Adrenal gland (tissue), 12 donors: ENCODE measurements around the gene MS4A6A. TPM values are rescaled to one million over a fixed set of nuclear protein-coding genes. Genes with fewer than 3 reads are reported as not detected.
"Not testable (repeated sequence)": the region's sequence is repeated elsewhere in the genome, so short reads cannot be mapped to it uniquely, and the experiment has no call there.

ENCODE experiments used
- DNase-seq, 7 donors: peaks; one replicate each; pipeline ENCODE4 v3.0.0-alpha.2; 2019 to 2020
- H3K27ac ChIP-seq, 5 donors: fragments of 200-600 bp; sonication (generic) in 4 of 5; 1 replicate in 3 of 5; 2 replicates in 2 of 5; pipeline versions ENCODE4 v1.5.1 to v1.8.0; 2016 to 2020; ENCODE audit warnings: mild to moderate bottlenecking in 1 of 5
- H3K27me3 ChIP-seq: fragments of 200-600 bp; 2 replicates; pipeline ENCODE4 v1.8.0; 2021
- H3K36me3 ChIP-seq, 2 donors: fragments of 200-600 bp; replicated peaks in 1 of 2; 1 replicate in 1 of 2; 2 replicates in 1 of 2; pipeline versions ENCODE4 v1.5.1 to v1.8.0; 2018 to 2022
- H3K4me1 ChIP-seq, 2 donors: fragments of 200-600 bp; replicated peaks in 1 of 2; 1 replicate in 1 of 2; 2 replicates in 1 of 2; pipeline versions ENCODE4 v1.5.1 to v1.8.0; 2018 to 2021
- H3K4me3 ChIP-seq, 4 donors: fragments of 200-600 bp; sonication (generic) in 3 of 4; one replicate each; pipeline ENCODE4 v1.5.1; 2016 to 2018
- H3K9me3 ChIP-seq, 3 donors: fragments of 200-600 bp; sonication (generic) in 1 of 3; replicated peaks in 1 of 3; 1 replicate in 2 of 3; 2 replicates in 1 of 3; pipeline versions ENCODE4 v1.5.1 to v1.8.0; 2016 to 2021
- CTCF ChIP-seq, 6 experiments: fragments of 450-650 bp in 4 of 6; fragments of 200-600 bp in 2 of 6; sonication (generic) in 1 of 6; IDR thresholded peaks; 1 replicate in 5 of 6; 2 replicates in 1 of 6; pipeline versions ENCODE4 v1.5.1 to v1.8.0; 2016 to 2021; ENCODE audit warnings: antibody characterized with exemption in 6 of 6, mild to moderate bottlenecking in 2 of 6, moderate library complexity in 1 of 6
- POLR2A ChIP-seq, 2 donors: fragments of 450-650 bp; IDR thresholded peaks; one replicate each; pipeline ENCODE4 v1.6.1; 2017; ENCODE audit warnings: antibody characterized with exemption in 2 of 2, mild to moderate bottlenecking in 2 of 2, moderate library complexity in 1 of 2
- WGBS, 4 donors: extraction: QIAGEN DNeasy Blood & Tissue Kit in 2 of 4; methylation state at CpG; one replicate each; pipeline versions ENCODE4 v1.1.5 to v1.1.7; 2013 to 2017; 5-methylcytosine and 5-hydroxymethylcytosine counted together
- intact Hi-C, 2 donors: fragments of 100-400 bp; cut with DNase I; formaldehyde crosslinking; loops; one replicate each; pipeline versions ENCODE4 v1.14.1 to v1.15.0; 2022 to 2023
- polyA plus RNA-seq, 3 donors: library from polyadenylated mRNA; stranded (reverse); fragments of 200-250 nt in 2 of 3; fragments of 350-450 nt in 1 of 3; fragmentation: Illumina TruSeq in 1 of 3; extraction: RNeasy Lipid Tissue Mini Kit (QIAGEN cat#74804) in 1 of 3; gene quantifications; one replicate each; pipeline ENCODE4 v1.2.3, GENCODE V29; 2013 to 2014
- total RNA-seq, 9 donors: library from RNA; depleted of rRNA in 4 of 9; stranded (reverse); fragments of >200 nt in 4 of 9; fragments of 120-200 nt in 1 of 9; fragmentation: NEBNext Ultra II Directional in 1 of 9; extraction: Animal tissue kit (Norgen Biotek cat#: 25700) in 1 of 9; gene quantifications; one replicate each; pipeline versions ENCODE4 v1.1.0 to v1.2.4, GENCODE V29; 2013 to 2023
- donor health status: healthy with polysubstance abuse.
- donor health status: Bipolar disorder and iron deficiency.
- donor health status: DM: yes; HTN: yes; CAD: no.
- donor health status: DM: no; HTN: no; CAD: no.
- donor health status: DM: no; HTN: no; CAD: no.
- donor health status: DM: yes; HTN: yes; CAD: no.

The MS4A6A gene
- total and polyA plus RNA-seq, 12 donors = 28.6 to 204 (median 121) TPM

GRCh38 chr11:60193687-60194433 lies 11.0 kb upstream of the MS4A6A start:
- DNase-seq = peak; percentile 65 to 90 (median 71)
- intact Hi-C loops = no loop called here
- TF ChIP-seq POLR2A (IDR thresholded peaks at IDR 0.05) (no peak), CTCF (IDR thresholded peaks at IDR 0.05) (peak; percentile 68 to 98 (median 90))
- Histone ChIP-seq H3K27me3 (no peaks in the 10 kb centered on the region), H3K36me3 (no peaks in the 10 kb centered on the region), H3K4me3 (no peak overlapping the region), H3K27ac (peak overlapping the region in 4 of 5 donors; percentile 17 to 67 (median 42)), H3K9me3 (no peaks in the 10 kb centered on the region), H3K4me1 (peaks cover 0 to 17% of the 10 kb centered on the region in 2 donors)
- WGBS, 4 donors = 0 to 11% (median 2%) methylated on average over 1 of the region's 1 CpG

DNA sequence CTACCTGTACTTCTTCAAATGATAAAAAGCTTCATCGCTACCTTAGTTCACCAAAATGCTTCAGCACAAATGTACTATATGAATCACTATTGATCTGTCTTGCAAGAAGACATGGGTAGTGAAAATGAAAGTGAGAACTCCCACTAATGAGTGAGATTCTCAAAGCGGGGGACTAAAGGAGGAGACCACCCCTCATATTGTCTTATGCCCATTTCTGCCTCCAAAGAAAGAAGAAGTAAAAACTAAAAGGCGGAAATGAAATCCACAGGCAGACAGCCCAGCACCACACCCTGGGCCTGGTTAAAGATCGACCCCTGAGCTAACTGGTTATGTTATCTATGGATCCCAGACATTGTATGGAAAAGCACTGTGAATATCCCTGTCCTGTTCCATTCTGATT lies 9.7 kb upstream of the MS4A6A start:
- DNase-seq, H3K4me3 ChIP-seq, H3K27me3 ChIP-seq, intact Hi-C loops, H3K36me3 ChIP-seq, H3K27ac ChIP-seq, H3K9me3 ChIP-seq: not testable (repeated sequence)
- WGBS, 4 donors = 85 to 89% (median 87%) methylated on average over 4 of the region's 4 CpGs
- peaks cover 0 to 15% of the 10 kb centered on the region in 2 donors for H3K4me1 ChIP-seq

DNA sequence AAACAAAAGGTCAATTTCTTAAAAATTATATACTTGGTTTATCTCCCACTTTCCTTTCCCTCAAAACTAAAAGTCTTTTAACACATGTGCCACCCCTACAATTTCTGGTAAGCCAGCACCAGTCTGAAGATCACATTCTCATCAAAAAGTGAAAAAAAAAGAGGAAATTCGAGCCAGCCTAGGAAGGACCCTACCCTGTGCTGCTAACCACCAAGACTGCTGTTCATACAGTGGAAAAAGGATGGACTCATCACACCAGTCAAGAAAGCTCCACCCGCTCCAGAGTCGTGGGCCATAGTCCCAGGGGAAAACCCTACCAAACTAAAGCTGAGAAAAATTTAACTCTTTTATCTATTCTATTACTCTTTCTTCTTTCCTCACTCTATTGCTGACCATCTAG lies 5.6 kb upstream of the MS4A6A start:
- DNase-seq, H3K4me3 ChIP-seq, H3K36me3 ChIP-seq, intact Hi-C loops, H3K4me1 ChIP-seq, H3K9me3 ChIP-seq, H3K27me3 ChIP-seq: not testable (repeated sequence)
- 41 to 50% (median 45%) methylated on average over 3 of the region's 3 CpGs for WGBS, 4 donors
- peak overlapping the region in 1 of 5 donors; percentile 30 for H3K27ac ChIP-seq

DNA sequence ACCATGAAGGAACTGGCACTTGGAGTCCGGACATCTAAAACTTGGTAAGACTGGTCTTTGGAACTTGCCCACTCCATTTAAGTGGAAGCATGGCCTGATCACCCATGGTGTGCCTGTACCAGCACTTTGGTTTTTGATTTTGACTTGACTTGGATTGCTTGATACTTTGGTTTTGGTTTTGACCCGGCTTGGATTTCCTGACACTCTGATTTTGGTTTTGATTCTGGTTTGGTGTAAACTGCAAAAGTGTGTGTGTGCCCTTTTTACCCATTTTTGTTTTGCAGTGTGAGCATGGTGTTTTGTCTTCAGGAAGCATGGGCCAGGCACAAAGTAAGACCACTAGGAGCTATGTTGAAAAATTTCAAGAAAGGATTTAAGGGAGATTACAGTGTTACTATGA lies 3.2 kb upstream of the MS4A6A start:
- H3K27ac ChIP-seq = peak overlapping the region in 3 of 5 donors; percentile 4 to 58 (median 38)
- DNase-seq, H3K36me3 ChIP-seq, H3K9me3 ChIP-seq, intact Hi-C loops, H3K4me3 ChIP-seq, H3K4me1 ChIP-seq, H3K27me3 ChIP-seq: not testable (repeated sequence)
- 72 to 98% (median 83%) methylated on average over 2 of the region's 2 CpGs for WGBS, 4 donors

DNA sequence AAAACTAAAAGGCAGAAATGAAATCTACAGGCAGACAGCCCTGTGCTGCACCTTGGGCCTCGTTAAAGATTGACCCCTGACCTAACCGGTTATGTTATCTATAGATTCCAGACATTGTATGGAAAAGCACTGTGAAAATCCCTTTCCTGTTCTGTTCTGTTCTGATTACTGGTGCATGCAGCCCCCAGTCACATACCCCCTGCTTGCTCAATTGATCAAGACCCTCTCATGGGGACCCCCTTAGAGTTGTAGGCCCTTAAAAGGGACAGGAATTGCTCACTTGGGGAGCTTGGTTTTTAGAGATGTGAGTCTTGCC lies 2.6 kb upstream of the MS4A6A start:
- H3K9me3 ChIP-seq, H3K4me3 ChIP-seq, H3K27me3 ChIP-seq, intact Hi-C loops, H3K4me1 ChIP-seq, H3K36me3 ChIP-seq, DNase-seq: not testable (repeated sequence)
- WGBS, 4 donors = 57 to 68% (median 65%) methylated on average over 2 of the region's 2 CpGs
- H3K27ac ChIP-seq = peak overlapping the region in 2 of 5 donors; percentile 38 to 58

GRCh38 chr11:60184824-60185511 lies 2.1 kb upstream of the MS4A6A start:
- DNase-seq = no peak
- Histone ChIP-seq H3K9me3 (no peaks in the 10 kb centered on the region), H3K4me1 (no peaks in the 10 kb centered on the region), H3K27ac (peak overlapping the region in 3 of 5 donors; percentile 5 to 72 (median 38)), H3K36me3 (no peaks in the 10 kb centered on the region), H3K27me3 (no peaks in the 10 kb centered on the region), H3K4me3 (no peak overlapping the region)
- TF ChIP-seq CTCF (IDR thresholded peaks at IDR 0.05) (no peak), POLR2A (IDR thresholded peaks at IDR 0.05) (no peak)
- intact Hi-C loops = no loop called here
- WGBS, 4 donors = 36 to 62% (median 50%) methylated on average over 1 of the region's 1 CpG
